Skeletal muscle satellite cell (primary cell): ENCODE data around the gene TOX2.

ENCODE experiments used
- H3K27me3 ChIP-seq: 2 replicates; pipeline ENCODE4 v1.7.0; 2013; ENCODE audit warnings: low read length; ENCODE audit not compliant: control insufficient read depth, insufficient read depth
- H3K36me3 ChIP-seq: 2 replicates; pipeline ENCODE4 v1.7.0; 2013; ENCODE audit warnings: mild to moderate bottlenecking, control low read depth, low read length; ENCODE audit not compliant: insufficient read depth
- H3K4me1 ChIP-seq: 2 replicates; pipeline ENCODE4 v1.7.0; 2013; ENCODE audit warnings: low read length; ENCODE audit not compliant: control insufficient read depth, insufficient read depth
- H3K4me2 ChIP-seq: 2 replicates; pipeline ENCODE4 v1.7.0; 2013; ENCODE audit warnings: mild to moderate bottlenecking, low read length
- H3K4me3 ChIP-seq: 2 replicates; pipeline ENCODE4 v1.7.0; 2013; ENCODE audit warnings: low read length
- H3K9ac ChIP-seq: 2 replicates; pipeline ENCODE4 v1.7.0; 2013; ENCODE audit warnings: mild to moderate bottlenecking, low read depth, low read length, moderate library complexity
- H3K9me3 ChIP-seq: replicated peaks from 2 replicates; pipeline ENCODE4 v1.7.0; 2013; ENCODE audit warnings: mild to moderate bottlenecking, control low read depth, low read length

The TOX2 gene

DNA sequence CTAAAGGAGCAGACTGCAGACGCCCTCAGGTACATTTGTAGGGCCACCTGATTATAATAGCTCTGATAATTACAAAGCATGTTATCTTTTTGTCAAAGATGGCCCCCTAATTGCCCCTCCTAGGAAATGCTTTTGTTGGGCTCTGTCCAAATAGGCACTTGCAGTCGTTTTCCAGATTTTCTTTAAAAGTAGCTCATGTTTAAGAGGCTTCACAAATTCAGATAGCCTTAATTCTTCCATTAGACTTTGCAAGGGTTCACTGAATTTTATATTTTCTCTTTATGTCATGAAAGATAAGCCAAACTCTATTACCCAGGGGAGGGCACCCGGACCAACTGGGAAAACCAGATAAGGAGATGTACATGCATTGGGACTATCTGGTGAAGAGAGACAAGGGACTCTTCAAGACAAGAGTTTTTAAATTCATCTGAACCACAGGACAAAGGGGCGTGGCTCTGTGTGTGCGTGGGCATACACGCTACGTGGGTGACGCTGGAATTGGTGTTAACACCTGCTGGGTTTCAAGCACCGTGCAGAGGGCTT, 95.6 kb downstream of the TOX2 start:
- no peaks in the 10 kb centered on the region for H3K36me3 ChIP-seq
- no peak overlapping the region for H3K9ac ChIP-seq
- no peak overlapping the region for H3K4me2 ChIP-seq
- no peaks in the 10 kb centered on the region for H3K4me1 ChIP-seq
- no peak overlapping the region for H3K4me3 ChIP-seq
- no peaks in the 10 kb centered on the region for H3K9me3 ChIP-seq
- peaks cover 56% of the 10 kb centered on the region for H3K27me3 ChIP-seq

DNA sequence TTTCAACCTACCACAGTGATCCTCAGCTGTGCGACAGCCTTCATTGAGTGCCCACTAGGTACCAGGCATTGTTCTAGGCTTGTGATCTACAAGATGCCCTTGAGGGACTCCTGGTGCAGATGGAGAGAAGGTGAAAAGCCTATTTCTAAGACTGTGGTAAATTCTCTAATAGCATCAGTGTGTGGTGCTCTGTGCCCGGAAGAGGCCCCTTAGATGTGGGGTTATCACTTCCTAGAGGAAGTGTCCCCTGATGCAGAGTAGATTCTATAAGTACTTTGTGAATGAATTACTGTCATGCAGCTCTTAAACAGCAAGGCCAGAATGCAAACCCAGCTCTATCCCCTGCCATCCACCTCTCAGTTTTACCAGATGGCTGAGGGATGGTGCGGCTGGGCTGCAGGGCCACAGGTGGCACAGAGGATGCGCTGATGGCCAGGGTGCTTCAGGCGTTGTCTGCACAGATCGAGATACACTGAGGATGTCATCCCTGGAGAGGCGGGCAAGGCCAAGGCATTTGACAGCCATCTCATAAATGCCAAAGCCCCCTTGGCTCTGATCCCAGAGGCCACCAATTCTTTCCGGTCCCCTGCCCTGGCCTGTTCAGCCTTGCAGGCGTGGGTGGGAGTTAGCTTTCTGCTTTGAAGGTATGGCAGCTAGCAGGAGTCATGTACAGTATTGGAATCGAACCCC, 96.7 kb downstream of the TOX2 start:
- H3K4me2 ChIP-seq = no peak overlapping the region

GRCh38 chr20:44012466-44013226, 98.0 kb downstream of the TOX2 start:
- H3K4me3 ChIP-seq = no peak overlapping the region
- H3K9ac ChIP-seq = no peak overlapping the region
- peaks cover under 1% of the 10 kb centered on the region for H3K4me1 ChIP-seq
- H3K27me3 ChIP-seq = peaks cover 65% of the 10 kb centered on the region
- no peaks in the 10 kb centered on the region for H3K9me3 ChIP-seq
- H3K4me2 ChIP-seq = no peak overlapping the region
- no peaks in the 10 kb centered on the region for H3K36me3 ChIP-seq

More for the DNA sequence above, 96.7 kb downstream of the TOX2 start:
- peaks cover 58% of the 10 kb centered on the region for H3K27me3 ChIP-seq
- no peaks in the 10 kb centered on the region for H3K9me3 ChIP-seq
- H3K9ac ChIP-seq = no peak overlapping the region
- H3K36me3 ChIP-seq = no peaks in the 10 kb centered on the region
- H3K4me1 ChIP-seq = no peaks in the 10 kb centered on the region
- no peak overlapping the region for H3K4me3 ChIP-seq

DNA sequence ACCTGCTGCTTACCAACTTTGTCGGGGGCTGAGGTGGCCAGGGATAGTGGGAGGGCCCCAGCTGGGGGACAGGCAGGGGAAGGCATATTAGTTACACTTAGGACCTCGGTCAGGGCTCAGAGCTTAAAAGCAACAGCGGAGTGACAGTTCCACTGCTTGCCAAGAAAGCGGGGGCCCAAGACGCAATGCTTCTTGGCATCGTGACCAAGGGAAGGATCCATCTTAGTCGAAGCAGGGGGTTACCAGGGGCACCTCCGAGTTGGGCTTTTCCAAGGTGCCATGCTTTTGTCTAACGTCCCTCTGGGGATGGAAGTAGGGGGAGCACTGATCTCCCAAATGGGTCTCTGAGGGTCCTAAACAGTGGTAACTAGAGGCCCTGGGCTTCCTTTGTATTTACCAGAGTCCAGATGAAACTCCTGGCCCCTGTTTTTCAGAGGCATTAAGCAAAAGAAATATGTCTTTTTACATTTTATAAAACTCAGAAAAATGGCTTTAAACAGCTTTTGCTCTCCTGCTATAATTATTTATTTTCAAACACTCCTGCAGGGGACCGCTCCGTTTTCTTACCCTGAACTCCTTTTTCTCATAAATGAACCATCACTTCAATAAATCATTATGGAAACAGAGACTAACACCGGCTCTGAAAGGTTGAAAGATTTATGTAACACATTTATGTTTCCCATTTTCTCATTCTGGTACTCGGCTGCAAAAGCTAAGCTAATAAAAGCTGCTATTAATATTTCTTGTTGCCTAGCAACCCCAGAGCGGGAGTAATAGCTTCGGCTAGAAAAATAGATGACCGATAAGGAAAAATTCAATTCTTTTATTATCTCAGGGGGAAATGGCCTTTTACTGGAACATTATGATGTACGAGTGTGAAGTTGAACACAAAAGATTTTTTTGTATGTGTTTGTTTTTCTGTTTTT, 100.4 kb downstream of the TOX2 start:
- no peak overlapping the region for H3K4me2 ChIP-seq
- no peaks in the 10 kb centered on the region for H3K36me3 ChIP-seq
- no peaks in the 10 kb centered on the region for H3K9me3 ChIP-seq
- H3K4me3 ChIP-seq = no peak overlapping the region
- H3K4me1 ChIP-seq = peaks cover 14% of the 10 kb centered on the region
- H3K27me3 ChIP-seq = peaks cover 66% of the 10 kb centered on the region
- no peak overlapping the region for H3K9ac ChIP-seq

- Histone ChIP-seq H3K4me2 (no peak overlapping the region), H3K9me3 (no peaks in the 10 kb centered on the region), H3K36me3 (no peaks in the 10 kb centered on the region), H3K9ac (no peak overlapping the region), H3K4me1 (peaks cover 14% of the 10 kb centered on the region), H3K27me3 (peaks cover 61% of the 10 kb centered on the region), H3K4me3 (no peak overlapping the region)
Measured at GRCh38 chr20:44015733-44016103, 101.1 kb downstream of the TOX2 start.

- peaks cover 14% of the 10 kb centered on the region for H3K4me1 ChIP-seq
- H3K9ac ChIP-seq = no peak overlapping the region
- H3K4me3 ChIP-seq = no peak overlapping the region
- no peaks in the 10 kb centered on the region for H3K9me3 ChIP-seq
- no peaks in the 10 kb centered on the region for H3K36me3 ChIP-seq
- H3K27me3 ChIP-seq = peaks cover 56% of the 10 kb centered on the region
- no peak overlapping the region for H3K4me2 ChIP-seq
Measured at GRCh38 chr20:44016525-44016924, 101.9 kb downstream of the TOX2 start.

GRCh38 chr20:44017211-44017610, 102.6 kb downstream of the TOX2 start:
- no peak overlapping the region for H3K4me2 ChIP-seq
- peaks cover 14% of the 10 kb centered on the region for H3K4me1 ChIP-seq
- peaks cover 51% of the 10 kb centered on the region for H3K27me3 ChIP-seq
- no peaks in the 10 kb centered on the region for H3K9me3 ChIP-seq
- H3K4me3 ChIP-seq = no peak overlapping the region
- H3K36me3 ChIP-seq = no peaks in the 10 kb centered on the region
- no peak overlapping the region for H3K9ac ChIP-seq

GRCh38 chr20:44017905-44018258, 103.2 kb downstream of the TOX2 start:
- Histone ChIP-seq H3K9me3 (no peaks in the 10 kb centered on the region), H3K4me3 (no peak overlapping the region), H3K9ac (no peak overlapping the region), H3K27me3 (peaks cover 48% of the 10 kb centered on the region), H3K4me2 (peak overlapping the region; percentile 61), H3K36me3 (no peaks in the 10 kb centered on the region), H3K4me1 (peaks cover 14% of the 10 kb centered on the region)

GRCh38 chr20:44018259-44018941, 103.7 kb downstream of the TOX2 start:
- H3K4me3 ChIP-seq = peak overlapping the region; percentile 50
- peaks cover 14% of the 10 kb centered on the region for H3K4me1 ChIP-seq
- H3K4me2 ChIP-seq = peak overlapping the region; percentile 61
- H3K9me3 ChIP-seq = no peaks in the 10 kb centered on the region
- H3K36me3 ChIP-seq = no peaks in the 10 kb centered on the region
- H3K27me3 ChIP-seq = peaks cover 50% of the 10 kb centered on the region
- H3K9ac ChIP-seq = peak overlapping the region; percentile 32

DNA sequence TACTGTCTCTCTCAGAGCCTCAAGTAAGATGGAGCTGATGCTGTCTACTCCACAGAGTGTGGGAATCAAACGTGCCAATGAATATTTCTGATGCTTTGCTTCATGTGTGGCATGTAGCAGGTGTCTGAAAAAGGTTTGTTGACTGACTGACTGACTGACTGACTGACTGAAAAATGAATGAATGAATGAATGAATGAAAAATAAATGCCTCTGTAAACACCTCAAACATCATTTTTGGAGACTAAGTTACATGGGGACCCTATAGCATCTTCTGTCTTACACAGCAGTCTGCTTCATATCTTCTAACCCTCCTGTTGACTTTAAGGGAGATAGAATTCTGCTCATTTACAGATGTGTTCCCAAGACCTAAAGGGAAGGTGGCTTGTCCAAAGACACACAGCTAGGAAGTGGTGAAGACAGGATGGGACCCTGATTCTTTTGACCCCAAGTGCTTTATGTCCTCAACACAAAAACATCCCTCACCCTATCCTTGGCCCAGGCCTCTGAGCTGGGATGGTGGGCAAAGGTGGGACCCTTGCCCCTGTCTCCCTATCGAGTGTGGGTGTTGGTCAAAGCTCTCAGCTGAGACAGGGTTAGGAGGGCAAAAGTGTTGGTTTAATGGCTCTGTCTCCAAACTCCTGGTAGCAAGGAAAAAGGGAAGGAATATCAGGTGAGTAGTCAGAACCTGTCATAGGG, 104.4 kb downstream of the TOX2 start:
- Histone ChIP-seq H3K4me3 (no peak overlapping the region), H3K4me2 (peak overlapping the region; percentile 61), H3K9ac (no peak overlapping the region), H3K36me3 (no peaks in the 10 kb centered on the region), H3K9me3 (no peaks in the 10 kb centered on the region), H3K4me1 (peaks cover 14% of the 10 kb centered on the region), H3K27me3 (peaks cover 57% of the 10 kb centered on the region)
